Measurements from ENCODE around the gene EFCAB12.

Gene EFCAB12

GRCh38 chr3:129358772-129359371 is 69.6 kb downstream of the EFCAB12 start:
- H3K79me2 ChIP-seq (ENCODE audit: control insufficient read depth, insufficient read depth, low read length, poor library complexity): no peaks in the 10 kb centered on the region
- no peak overlapping the region for H3K9ac ChIP-seq (ENCODE audit: low read length)
- no peaks in the 10 kb centered on the region for H3K9me3 ChIP-seq (ENCODE audit: insufficient read depth, low read depth, low read length)
- H4K91ac ChIP-seq (ENCODE audit: low read depth, low read length): no peak overlapping the region
- H3K4me1 ChIP-seq (ENCODE audit: control insufficient read depth in 1 of 2, insufficient read depth in 2 of 2, low read length in 2 of 2): peaks cover 0 to 4% of the 10 kb centered on the region in 2 experiments
- no peak for DNase-seq
- no CpG with 5 or more reads among the region's 18 CpGs for WGBS (ENCODE audit: extremely low coverage, insufficient coverage, insufficient read length)
- no peak overlapping the region for H3K14ac ChIP-seq (ENCODE audit: low read length)
- no peak overlapping the region for H2BK5ac ChIP-seq (ENCODE audit: low read depth, low read length, poor library complexity)
- H3K4me3 ChIP-seq (ENCODE audit: low read depth, low read length): no peak overlapping the region
- no peak overlapping the region for H4K12ac ChIP-seq (ENCODE audit: low read depth, low read length)
- H3K36me3 ChIP-seq (ENCODE audit: control insufficient read depth in 1 of 2, insufficient read depth in 2 of 2, low read length in 2 of 2): no peaks in the 10 kb centered on the region
- H3K27ac ChIP-seq (ENCODE audit: low read depth, low read length): no peak overlapping the region
- H2BK12ac ChIP-seq (ENCODE audit: low read length): no peak overlapping the region
- H3K23ac ChIP-seq (ENCODE audit: low read length): no peak overlapping the region
- H2AFZ ChIP-seq (ENCODE audit: insufficient read depth, low read length, poor library complexity): no peak overlapping the region
- no peaks in the 10 kb centered on the region for H3K27me3 ChIP-seq (ENCODE audit: insufficient read depth, low read length)
- no peak overlapping the region for H3K4ac ChIP-seq (ENCODE audit: low read depth, low read length)
- no peak overlapping the region for H2BK120ac ChIP-seq (ENCODE audit: insufficient read depth, low read length, poor library complexity)
- H3K79me1 ChIP-seq (ENCODE audit: low read length): no peaks in the 10 kb centered on the region
- no peak overlapping the region for H3K18ac ChIP-seq (ENCODE audit: low read length)
- H2AK5ac ChIP-seq (ENCODE audit: low read length): no peak overlapping the region
- no peak overlapping the region for H3K4me2 ChIP-seq (ENCODE audit: low read length)
- no peak overlapping the region for H4K8ac ChIP-seq (ENCODE audit: low read depth, low read length)

GRCh38 chr3:129358177-129358771 is 70.2 kb downstream of the EFCAB12 start:
- H2BK120ac ChIP-seq (ENCODE audit: insufficient read depth, low read length, poor library complexity): no peak overlapping the region
- H3K36me3 ChIP-seq (ENCODE audit: control insufficient read depth in 1 of 2, insufficient read depth in 2 of 2, low read length in 2 of 2): no peaks in the 10 kb centered on the region
- H2BK5ac ChIP-seq (ENCODE audit: low read depth, low read length, poor library complexity): no peak overlapping the region
- no peak overlapping the region for H4K91ac ChIP-seq (ENCODE audit: low read depth, low read length)
- no peak for DNase-seq
- no peak overlapping the region for H3K27ac ChIP-seq (ENCODE audit: low read depth, low read length)
- no peaks in the 10 kb centered on the region for H3K9me3 ChIP-seq (ENCODE audit: insufficient read depth, low read depth, low read length)
- H3K4me2 ChIP-seq (ENCODE audit: low read length): no peak overlapping the region
- H3K23ac ChIP-seq (ENCODE audit: low read length): no peak overlapping the region
- H4K12ac ChIP-seq (ENCODE audit: low read depth, low read length): no peak overlapping the region
- no peak overlapping the region for H3K14ac ChIP-seq (ENCODE audit: low read length)
- no peaks in the 10 kb centered on the region for H3K27me3 ChIP-seq (ENCODE audit: insufficient read depth, low read length)
- H3K18ac ChIP-seq (ENCODE audit: low read length): no peak overlapping the region
- H3K79me2 ChIP-seq (ENCODE audit: control insufficient read depth, insufficient read depth, low read length, poor library complexity): no peaks in the 10 kb centered on the region
- no CpG with 5 or more reads among the region's 13 CpGs for WGBS (ENCODE audit: extremely low coverage, insufficient coverage, insufficient read length)
- H3K9ac ChIP-seq (ENCODE audit: low read length): no peak overlapping the region
- H2BK12ac ChIP-seq (ENCODE audit: low read length): no peak overlapping the region
- H3K4me3 ChIP-seq (ENCODE audit: low read depth, low read length): no peak overlapping the region
- H4K8ac ChIP-seq (ENCODE audit: low read depth, low read length): no peak overlapping the region
- no peak overlapping the region for H3K4ac ChIP-seq (ENCODE audit: low read depth, low read length)
- H3K79me1 ChIP-seq (ENCODE audit: low read length): no peaks in the 10 kb centered on the region
- H2AFZ ChIP-seq (ENCODE audit: insufficient read depth, low read length, poor library complexity): no peak overlapping the region
- peaks cover 0 to 4% of the 10 kb centered on the region in 2 experiments for H3K4me1 ChIP-seq (ENCODE audit: control insufficient read depth in 1 of 2, insufficient read depth in 2 of 2, low read length in 2 of 2)
- no peak overlapping the region for H2AK5ac ChIP-seq (ENCODE audit: low read length)

GRCh38 chr3:129357616-129358015 is 70.8 kb downstream of the EFCAB12 start:
- Histone ChIP-seq H3K79me2 (ENCODE audit: control insufficient read depth, insufficient read depth, low read length, poor library complexity) (no peaks in the 10 kb centered on the region), H2BK120ac (ENCODE audit: insufficient read depth, low read length, poor library complexity) (no peak overlapping the region), H3K27ac (ENCODE audit: low read depth, low read length) (no peak overlapping the region), H3K27me3 (ENCODE audit: insufficient read depth, low read length) (no peaks in the 10 kb centered on the region), H2BK5ac (ENCODE audit: low read depth, low read length, poor library complexity) (no peak overlapping the region), H3K4me3 (ENCODE audit: low read depth, low read length) (no peak overlapping the region), H3K18ac (ENCODE audit: low read length) (no peak overlapping the region), H3K36me3 (ENCODE audit: control insufficient read depth in 1 of 2, insufficient read depth in 2 of 2, low read length in 2 of 2) (no peaks in the 10 kb centered on the region), H3K9me3 (ENCODE audit: insufficient read depth, low read depth, low read length) (no peaks in the 10 kb centered on the region), H3K4me2 (ENCODE audit: low read length) (no peak overlapping the region), H2AK5ac (ENCODE audit: low read length) (no peak overlapping the region), H2BK12ac (ENCODE audit: low read length) (no peak overlapping the region), H2AFZ (ENCODE audit: insufficient read depth, low read length, poor library complexity) (no peak overlapping the region), H3K4me1 (ENCODE audit: control insufficient read depth in 1 of 2, insufficient read depth in 2 of 2, low read length in 2 of 2) (peaks cover 0 to 4% of the 10 kb centered on the region in 2 experiments), H4K12ac (ENCODE audit: low read depth, low read length) (no peak overlapping the region), H3K4ac (ENCODE audit: low read depth, low read length) (no peak overlapping the region), H3K14ac (ENCODE audit: low read length) (no peak overlapping the region), H3K23ac (ENCODE audit: low read length) (no peak overlapping the region), H3K9ac (ENCODE audit: low read length) (no peak overlapping the region), H4K8ac (ENCODE audit: low read depth, low read length) (no peak overlapping the region), H4K91ac (ENCODE audit: low read depth, low read length) (no peak overlapping the region), H3K79me1 (ENCODE audit: low read length) (no peaks in the 10 kb centered on the region)
- no CpG with 5 or more reads among the region's 9 CpGs for WGBS (ENCODE audit: extremely low coverage, insufficient coverage, insufficient read length)
- DNase-seq: no peak

GRCh38 chr3:129356756-129357425 is 71.5 kb downstream of the EFCAB12 start:
- no peak overlapping the region for H3K4ac ChIP-seq (ENCODE audit: low read depth, low read length)
- no peak overlapping the region for H3K14ac ChIP-seq (ENCODE audit: low read length)
- H3K36me3 ChIP-seq (ENCODE audit: control insufficient read depth in 1 of 2, insufficient read depth in 2 of 2, low read length in 2 of 2): no peaks in the 10 kb centered on the region
- no peak overlapping the region for H4K8ac ChIP-seq (ENCODE audit: low read depth, low read length)
- H3K4me3 ChIP-seq (ENCODE audit: low read depth, low read length): no peak overlapping the region
- H3K9me3 ChIP-seq (ENCODE audit: insufficient read depth, low read depth, low read length): no peaks in the 10 kb centered on the region
- no peak overlapping the region for H3K27ac ChIP-seq (ENCODE audit: low read depth, low read length)
- H2BK120ac ChIP-seq (ENCODE audit: insufficient read depth, low read length, poor library complexity): no peak overlapping the region
- no peak overlapping the region for H3K4me2 ChIP-seq (ENCODE audit: low read length)
- no CpG with 5 or more reads among the region's 10 CpGs for WGBS (ENCODE audit: extremely low coverage, insufficient coverage, insufficient read length)
- no peaks in the 10 kb centered on the region for H3K79me1 ChIP-seq (ENCODE audit: low read length)
- H3K27me3 ChIP-seq (ENCODE audit: insufficient read depth, low read length): no peaks in the 10 kb centered on the region
- DNase-seq: no peak
- H2AK5ac ChIP-seq (ENCODE audit: low read length): no peak overlapping the region
- no peak overlapping the region for H2BK12ac ChIP-seq (ENCODE audit: low read length)
- H3K79me2 ChIP-seq (ENCODE audit: control insufficient read depth, insufficient read depth, low read length, poor library complexity): no peaks in the 10 kb centered on the region
- H3K18ac ChIP-seq (ENCODE audit: low read length): no peak overlapping the region
- no peak overlapping the region for H4K12ac ChIP-seq (ENCODE audit: low read depth, low read length)
- H2AFZ ChIP-seq (ENCODE audit: insufficient read depth, low read length, poor library complexity): no peak overlapping the region
- no peak overlapping the region for H4K91ac ChIP-seq (ENCODE audit: low read depth, low read length)
- H3K9ac ChIP-seq (ENCODE audit: low read length): no peak overlapping the region
- H3K4me1 ChIP-seq (ENCODE audit: control insufficient read depth in 1 of 2, insufficient read depth in 2 of 2, low read length in 2 of 2): peaks cover 0 to 4% of the 10 kb centered on the region in 2 experiments
- no peak overlapping the region for H3K23ac ChIP-seq (ENCODE audit: low read length)
- no peak overlapping the region for H2BK5ac ChIP-seq (ENCODE audit: low read depth, low read length, poor library complexity)
